Keratinocyte (primary cell): Measurements from ENCODE around the gene SLC1A5. TPM values are rescaled to one million over a fixed set of nuclear protein-coding genes. Genes with fewer than 3 reads are reported as not detected.

Experiments
- DNase-seq: peaks from one replicate; pipeline ENCODE4 v3.0.0-alpha.2; 2011; ENCODE audit warnings: low read depth, missing footprints, low spot score
- FAIRE-seq: peaks from 2 replicates; lab custom pipeline; 2011; peaks lifted over from hg19 to GRCh38; lab: Jason Lieb, UNC
- H2AFZ ChIP-seq: 2 replicates; pipeline ENCODE4 v1.6.0; 2012; ENCODE audit warnings: low read length, control low read depth, inconsistent platforms; ENCODE audit not compliant: control insufficient read depth
- H3K27ac ChIP-seq: 2 replicates; pipeline ENCODE4 v1.5.1; 2011; ENCODE audit warnings: low read length; ENCODE audit not compliant: control insufficient read depth, insufficient read depth
- H3K27me3 ChIP-seq: 3 replicates; pipeline ENCODE4 v1.6.0; 2011; ENCODE audit warnings: low read length; ENCODE audit not compliant: control insufficient read depth, insufficient read depth; ENCODE audit errors: extremely low read depth
- H3K36me3 ChIP-seq, 2 experiments: 2 replicates in 1 of 2; 3 replicates in 1 of 2; pipeline ENCODE4 v1.5.1; 2011; ENCODE audit warnings: low read length in 2 of 2, mild to moderate bottlenecking in 1 of 2; ENCODE audit not compliant: control insufficient read depth in 2 of 2, insufficient read depth in 2 of 2; ENCODE audit errors: extremely low read depth in 1 of 2
- H3K4me1 ChIP-seq: 3 replicates; pipeline ENCODE4 v1.5.1; 2011; ENCODE audit warnings: low read length; ENCODE audit not compliant: control insufficient read depth, insufficient read depth; ENCODE audit errors: extremely low read depth
- H3K4me2 ChIP-seq: 3 replicates; pipeline ENCODE4 v1.6.0; 2011; ENCODE audit warnings: low read depth, low read length; ENCODE audit not compliant: control insufficient read depth, insufficient read depth; ENCODE audit errors: extremely low read depth
- H3K4me3 ChIP-seq, 3 experiments: fragments of 200-600 bp in 1 of 3; sonication (generic) in 1 of 3; 2 replicates in 2 of 3; 3 replicates in 1 of 3; pipeline ENCODE4 v1.5.1; 2011 to 2016; ENCODE audit warnings: low read length in 3 of 3, mild to moderate bottlenecking in 3 of 3, control low read depth in 2 of 3, inconsistent platforms in 1 of 3, low read depth in 1 of 3, mixed read lengths in 1 of 3, mixed run types in 1 of 3, moderate library complexity in 1 of 3; ENCODE audit not compliant: control insufficient read depth in 2 of 3, insufficient read depth in 2 of 3; ENCODE audit errors: extremely low read depth in 1 of 3
- H3K79me2 ChIP-seq: 2 replicates; pipeline ENCODE4 v1.6.0; 2012; ENCODE audit warnings: low read length; ENCODE audit not compliant: control insufficient read depth, insufficient read depth
- H3K9ac ChIP-seq: 3 replicates; pipeline ENCODE4 v1.6.0; 2011; ENCODE audit warnings: low read length; ENCODE audit not compliant: control insufficient read depth, insufficient read depth; ENCODE audit errors: extremely low read depth
- H3K9me1 ChIP-seq: 3 replicates; pipeline ENCODE4 v1.6.0; 2011; ENCODE audit warnings: low read length; ENCODE audit not compliant: control insufficient read depth, insufficient read depth; ENCODE audit errors: extremely low read depth
- H3K9me3 ChIP-seq: 2 replicates; pipeline ENCODE4 v1.5.1; 2012; ENCODE audit warnings: low read depth, low read length; ENCODE audit not compliant: control insufficient read depth
- H4K20me1 ChIP-seq: 3 replicates; pipeline ENCODE4 v1.6.0; 2011; ENCODE audit warnings: low read length; ENCODE audit not compliant: control insufficient read depth, insufficient read depth; ENCODE audit errors: extremely low read depth
- EZH2 ChIP-seq: IDR thresholded peaks from one replicate; pipeline ENCODE4 v1.6.1; 2012; ENCODE audit warnings: inconsistent platforms, mild to moderate bottlenecking, low read length, moderate library complexity
- dilution Hi-C: fragments of 300-500 bp; cut with MboI; formaldehyde crosslinking; loops from one replicate; pipeline ENCODE4 v1.7.0; 2020; ENCODE audit warnings: low sequenced_read_pairs; ENCODE audit not compliant: extremely low pct_ligation_motif_present
- polyA plus RNA-seq, 5 experiments: library from polyadenylated mRNA; depleted of rRNA in 3 of 5; stranded (reverse) in 3 of 5; stranded (forward) in 1 of 5; unstranded in 1 of 5; fragments of >200 nt; gene quantifications; 1 replicate in 1 of 5; 2 replicates in 3 of 5; 3 replicates in 1 of 5; pipeline versions ENCODE4 v1.2.1 to v1.2.3, GENCODE V29; 2011 to 2012; ENCODE audit warnings: missing spikeins in 2 of 5, low read depth in 1 of 5, low replicate concordance in 1 of 5
- TF ChIP-seq, protein P1 (sequence below), 3 experiments: IDR thresholded peaks in 1 of 3; conservative IDR thresholded peaks in 1 of 3; optimal IDR thresholded peaks in 1 of 3; 2 replicates in 2 of 3; 3 replicates in 1 of 3; pipeline versions ENCODE3 to v1.5.1; 2011; ENCODE audit warnings: low read length in 3 of 3, mild to moderate bottlenecking in 3 of 3, moderate library complexity in 2 of 3, control low read depth in 1 of 3, inconsistent platforms in 1 of 3; ENCODE audit not compliant: insufficient read depth in 2 of 3; ENCODE audit errors: extremely low read depth in 1 of 3

SLC1A5 gene
- polyA plus RNA-seq, 1 donor (not counting 4 experiments of a cell fraction or from before 2014, with no cell fraction given) = 90.4 TPM

DNA sequence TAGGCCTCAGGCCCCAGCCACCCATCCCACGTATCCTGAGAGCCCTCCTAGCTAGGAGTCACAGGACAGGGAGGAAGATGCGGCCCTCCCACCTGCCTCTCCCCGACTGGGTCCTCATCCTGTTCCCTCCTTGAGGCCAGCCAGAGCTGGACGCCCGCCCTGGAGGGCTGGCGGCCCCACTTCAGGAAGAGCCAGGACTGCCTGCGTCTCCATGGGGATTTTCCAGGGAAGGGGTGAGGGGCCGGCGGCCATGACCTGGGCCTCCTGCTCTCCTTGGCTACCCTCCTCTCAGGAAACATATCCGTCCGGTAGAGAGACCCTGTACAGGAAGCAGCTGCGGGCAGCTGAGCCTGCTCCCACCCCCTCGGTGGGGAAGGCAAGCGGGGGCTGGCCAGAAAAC lies 60.2 kb downstream of the SLC1A5 start:
- no peak overlapping the region for H3K27ac ChIP-seq
- TF ChIP-seq, protein P1, sequence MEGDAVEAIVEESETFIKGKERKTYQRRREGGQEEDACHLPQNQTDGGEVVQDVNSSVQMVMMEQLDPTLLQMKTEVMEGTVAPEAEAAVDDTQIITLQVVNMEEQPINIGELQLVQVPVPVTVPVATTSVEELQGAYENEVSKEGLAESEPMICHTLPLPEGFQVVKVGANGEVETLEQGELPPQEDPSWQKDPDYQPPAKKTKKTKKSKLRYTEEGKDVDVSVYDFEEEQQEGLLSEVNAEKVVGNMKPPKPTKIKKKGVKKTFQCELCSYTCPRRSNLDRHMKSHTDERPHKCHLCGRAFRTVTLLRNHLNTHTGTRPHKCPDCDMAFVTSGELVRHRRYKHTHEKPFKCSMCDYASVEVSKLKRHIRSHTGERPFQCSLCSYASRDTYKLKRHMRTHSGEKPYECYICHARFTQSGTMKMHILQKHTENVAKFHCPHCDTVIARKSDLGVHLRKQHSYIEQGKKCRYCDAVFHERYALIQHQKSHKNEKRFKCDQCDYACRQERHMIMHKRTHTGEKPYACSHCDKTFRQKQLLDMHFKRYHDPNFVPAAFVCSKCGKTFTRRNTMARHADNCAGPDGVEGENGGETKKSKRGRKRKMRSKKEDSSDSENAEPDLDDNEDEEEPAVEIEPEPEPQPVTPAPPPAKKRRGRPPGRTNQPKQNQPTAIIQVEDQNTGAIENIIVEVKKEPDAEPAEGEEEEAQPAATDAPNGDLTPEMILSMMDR (optimal IDR thresholded peaks at IDR 0.05 in 1 of 3, IDR thresholded peaks at IDR 0.05 in 1 of 3, conservative IDR thresholded peaks at IDR 0.05 in 1 of 3; ENCODE audit: extremely low read depth in 1 of 3, insufficient read depth in 2 of 3, low read length in 3 of 3) = no peak
- no peak for TF ChIP-seq EZH2
- peaks cover 5% of the 10 kb centered on the region for H3K4me1 ChIP-seq
- H3K4me2 ChIP-seq = no peak overlapping the region
- dilution Hi-C loops = no loop called here
- no peaks in the 10 kb centered on the region for H3K9me1 ChIP-seq
- H3K36me3 ChIP-seq = peaks cover 71 to 75% of the 10 kb centered on the region in 2 experiments
- H3K9me3 ChIP-seq = no peaks in the 10 kb centered on the region
- H3K79me2 ChIP-seq = peaks cover 42% of the 10 kb centered on the region
- DNase-seq = no peak
- H3K9ac ChIP-seq = no peak overlapping the region
- H3K4me3 ChIP-seq = no peak overlapping the region
- H3K27me3 ChIP-seq = no peaks in the 10 kb centered on the region
- FAIRE-seq = no peak
- no peak overlapping the region for H2AFZ ChIP-seq
- H4K20me1 ChIP-seq = peaks cover 38% of the 10 kb centered on the region

DNA sequence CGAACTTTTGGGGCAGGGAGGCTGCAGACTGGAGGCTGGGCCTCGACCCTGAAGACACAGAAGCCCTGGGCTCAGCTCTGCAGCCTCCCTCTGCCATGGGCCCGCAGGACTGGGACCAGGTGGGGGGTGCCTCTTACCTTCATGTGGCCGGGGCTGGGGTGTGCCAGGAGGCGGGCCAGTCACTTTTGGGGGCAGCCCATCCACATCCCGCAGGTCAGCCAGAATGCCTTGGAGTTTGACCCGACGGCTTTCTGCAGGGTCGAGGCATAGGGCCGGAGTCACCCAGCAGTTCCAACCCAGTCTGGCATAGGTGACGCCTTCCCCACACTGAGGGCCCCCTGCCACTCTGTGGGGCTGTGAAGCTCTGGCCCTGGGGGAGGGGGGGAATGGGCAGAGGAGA lies 60.6 kb downstream of the SLC1A5 start:
- peaks cover 37% of the 10 kb centered on the region for H3K79me2 ChIP-seq
- dilution Hi-C loops = no loop called here
- peaks cover 34% of the 10 kb centered on the region for H4K20me1 ChIP-seq
- no peaks in the 10 kb centered on the region for H3K27me3 ChIP-seq
- TF ChIP-seq, protein P1 (optimal IDR thresholded peaks at IDR 0.05 in 1 of 3, IDR thresholded peaks at IDR 0.05 in 1 of 3, conservative IDR thresholded peaks at IDR 0.05 in 1 of 3; ENCODE audit: extremely low read depth in 1 of 3, insufficient read depth in 2 of 3, low read length in 3 of 3) = no peak
- TF ChIP-seq EZH2 = no peak
- FAIRE-seq = no peak
- H3K9me3 ChIP-seq = no peaks in the 10 kb centered on the region
- H3K36me3 ChIP-seq = peaks cover 70 to 71% of the 10 kb centered on the region in 2 experiments
- no peak overlapping the region for H3K4me2 ChIP-seq
- H3K27ac ChIP-seq = no peak overlapping the region
- no peaks in the 10 kb centered on the region for H3K9me1 ChIP-seq
- no peak overlapping the region for H2AFZ ChIP-seq
- peaks cover 5% of the 10 kb centered on the region for H3K4me1 ChIP-seq
- H3K4me3 ChIP-seq = no peak overlapping the region
- H3K9ac ChIP-seq = no peak overlapping the region
- DNase-seq = no peak
